GM12878 (cell line): ENCODE results near the gene TDRD10. TPM values are rescaled to one million over a fixed set of nuclear protein-coding genes. Genes with fewer than 3 reads are reported as not detected.
A peak's percentile ranks its signal among the peaks of the same experiment; 100 is the strongest.

Experiments used
- BCL11A ChIP-seq: IDR thresholded peaks from 2 replicates; pipeline ENCODE4 v1.6.1; 2011; ENCODE audit warnings: low read depth, low read length
- CBX5 ChIP-seq: sonication (generic); IDR thresholded peaks from 2 replicates; pipeline ENCODE4 v1.6.1; 2016; ENCODE audit warnings: low read depth, moderate library complexity, mild to moderate bottlenecking, inconsistent platforms
- GATAD2B ChIP-seq: fragments of 450-650 bp; conservative IDR thresholded peaks from 2 replicates; pipeline ENCODE4 v1.6.1; 2017; ENCODE audit warnings: low read depth, mild to moderate bottlenecking, moderate library complexity
- HCFC1 ChIP-seq: fragments of 150-350 bp; IDR thresholded peaks from 2 replicates; pipeline ENCODE4 v1.6.1; 2014; ENCODE audit warnings: low read length
- IKZF1 ChIP-seq: fragments of 450-650 bp; conservative IDR thresholded peaks from 2 replicates; pipeline ENCODE4 v1.6.1; 2017; ENCODE audit warnings: antibody characterized with exemption, mild to moderate bottlenecking
- MYC ChIP-seq: IDR thresholded peaks from 2 replicates; pipeline ENCODE4 v1.6.1; 2011; ENCODE audit warnings: mild to moderate bottlenecking, low read length, moderate library complexity, inconsistent platforms; ENCODE audit not compliant: insufficient read depth, insufficient replicate concordance, insufficient read length, severe bottlenecking
- NKRF ChIP-seq: fragments of 450-650 bp; conservative IDR thresholded peaks from 2 replicates; pipeline ENCODE4 v1.6.1; 2017; ENCODE audit warnings: mild to moderate bottlenecking, moderate library complexity
- NR2F1 ChIP-seq: fragments of 450-650 bp; conservative IDR thresholded peaks from 2 replicates; pipeline ENCODE4 v1.6.1; 2017; ENCODE audit warnings: mild to moderate bottlenecking
- NRF1 ChIP-seq: conservative IDR thresholded peaks from 2 replicates; pipeline ENCODE4 v1.6.1; 2011; ENCODE audit warnings: mild to moderate bottlenecking, low read depth, low read length, improper control_type of control experiment
- POLR2AphosphoS5 ChIP-seq: IDR thresholded peaks from 2 replicates; pipeline ENCODE4 v1.6.1; 2011; ENCODE audit warnings: mild to moderate bottlenecking, low read length, inconsistent platforms
- POU2F2 ChIP-seq: IDR thresholded peaks from 3 replicates; pipeline ENCODE4 v1.6.1; 2011; ENCODE audit warnings: low read depth, mild to moderate bottlenecking, low read length, borderline replicate concordance
- RFX5 ChIP-seq: IDR thresholded peaks from 2 replicates; pipeline ENCODE4 v1.6.1; 2011; ENCODE audit warnings: low read depth, low read length, improper control_type of control experiment
- SIX5 ChIP-seq: IDR thresholded peaks from 2 replicates; pipeline ENCODE4 v1.6.1; 2011; ENCODE audit warnings: mild to moderate bottlenecking, low read depth, low read length, moderate library complexity; ENCODE audit not compliant: severe bottlenecking
- SMARCA5 ChIP-seq: fragments of 450-650 bp; IDR thresholded peaks from 2 replicates; pipeline ENCODE4 v1.6.1; 2017; ENCODE audit warnings: mild to moderate bottlenecking
- SPI1 ChIP-seq: IDR thresholded peaks from 2 replicates; pipeline ENCODE4 v1.6.1; 2011; ENCODE audit warnings: low read depth, mild to moderate bottlenecking, low read length, moderate library complexity, borderline replicate concordance; ENCODE audit not compliant: insufficient read depth
- SREBF1 ChIP-seq: IDR thresholded peaks from 2 replicates; pipeline ENCODE4 v1.6.1; 2012; ENCODE audit warnings: mild to moderate bottlenecking, low read length
- TCF7 ChIP-seq: IDR thresholded peaks from 2 replicates; pipeline ENCODE4 v1.6.1; 2014; ENCODE audit warnings: antibody characterized with exemption, borderline replicate concordance
- WRNIP1 ChIP-seq: IDR thresholded peaks from 2 replicates; pipeline ENCODE4 v1.6.1; 2011; ENCODE audit warnings: low read depth, low read length, improper control_type of control experiment, borderline replicate concordance
- polyA plus RNA-seq, 11 experiments: library from polyadenylated mRNA; depleted of rRNA in 4 of 11; unstranded in 6 of 11; stranded (reverse) in 5 of 11; fragments of >200 nt; fragmentation: Nextera tagmentation in 4 of 11; fragmentation: Illumina TruSeq in 1 of 11; extraction: Ambion mirVana in 4 of 11; extraction: Trizol in 1 of 11; gene quantifications; 1 replicate in 1 of 11; 2 replicates in 10 of 11; pipeline versions ENCODE4 v1.2.1 to v1.2.3, GENCODE V29; 2011 to 2016; ENCODE audit warnings: inconsistent platforms in 2 of 11, missing spikeins in 2 of 11, low read depth in 1 of 11
- total RNA-seq, 4 experiments: library from RNA; depleted of rRNA in 3 of 4; stranded (reverse); fragments of >200 nt in 3 of 4; fragmentation: Illumina TruSeq in 1 of 4; extraction: Trizol in 1 of 4; gene quantifications; 2 replicates each; pipeline versions ENCODE4 v1.2.1 to v1.2.3, GENCODE V29; 2013 to 2021
- TF ChIP-seq, protein P1 (sequence below): fragments of 150-350 bp; IDR thresholded peaks from 2 replicates; pipeline ENCODE4 v1.6.1; 2014; ENCODE audit warnings: mild to moderate bottlenecking, low read depth, low read length
- TF ChIP-seq, protein P2 (sequence below): IDR thresholded peaks from 2 replicates; pipeline ENCODE4 v1.6.1; 2012; ENCODE audit warnings: low read depth, low read length, improper control_type of control experiment
- TF ChIP-seq, protein P3 (sequence below): fragments of 450-650 bp; IDR thresholded peaks from 2 replicates; pipeline ENCODE4 v1.6.1; 2016; ENCODE audit warnings: mild to moderate bottlenecking
- TF ChIP-seq, protein P4 (sequence below): fragments of 450-650 bp; IDR thresholded peaks from 2 replicates; pipeline ENCODE4 v1.6.1; 2014; ENCODE audit warnings: mild to moderate bottlenecking

The TDRD10 gene
- total and polyA plus RNA-seq, 10 of the 15 experiments (the other 5 are each of a cell fraction or from before 2014, with no cell fraction given) = not detected

DNA sequence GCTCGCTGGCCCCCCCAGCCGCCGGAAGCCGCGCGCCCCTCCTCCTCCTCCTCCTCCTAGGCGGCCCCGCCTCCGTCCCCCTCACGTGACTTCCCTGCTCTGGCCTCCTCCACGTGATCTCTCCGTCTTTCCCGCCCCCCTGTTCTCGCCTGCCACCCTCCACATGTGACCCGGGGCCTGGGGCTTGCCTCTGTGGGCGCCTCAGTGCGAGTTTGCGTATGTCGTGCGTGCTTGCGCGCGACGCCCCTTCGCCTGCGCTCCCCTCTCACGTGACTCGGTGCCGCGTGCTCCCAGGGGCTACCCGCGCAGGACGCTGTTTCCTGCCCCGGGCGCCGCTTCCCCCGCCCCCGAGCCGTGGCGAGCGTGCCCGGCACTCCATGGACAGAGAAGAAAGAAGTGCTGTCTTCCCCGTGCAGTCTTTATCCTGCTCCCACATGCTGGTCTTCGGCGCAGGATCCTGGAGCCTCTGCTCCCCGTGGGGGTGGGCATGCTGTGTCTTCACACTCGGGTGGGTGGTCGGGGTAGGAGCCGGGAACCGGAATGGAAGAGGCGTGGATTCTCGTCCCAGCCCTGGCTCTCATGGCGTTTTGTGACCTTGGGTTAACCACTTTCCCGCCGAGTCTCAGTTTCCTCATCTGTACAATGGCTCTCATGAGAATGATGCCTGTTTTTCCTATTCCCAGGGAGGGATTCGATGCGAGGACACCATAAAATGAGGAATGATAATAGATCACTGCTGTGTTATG lies 56.9 kb downstream of the TDRD10 start (continued):
- peak; percentile 66 for TF ChIP-seq NKRF
- TF ChIP-seq MYC = peak; percentile 90
- TF ChIP-seq IKZF1 = peak; percentile 94
- peak; percentile 92 for TF ChIP-seq SREBF1
- TF ChIP-seq, protein P1, sequence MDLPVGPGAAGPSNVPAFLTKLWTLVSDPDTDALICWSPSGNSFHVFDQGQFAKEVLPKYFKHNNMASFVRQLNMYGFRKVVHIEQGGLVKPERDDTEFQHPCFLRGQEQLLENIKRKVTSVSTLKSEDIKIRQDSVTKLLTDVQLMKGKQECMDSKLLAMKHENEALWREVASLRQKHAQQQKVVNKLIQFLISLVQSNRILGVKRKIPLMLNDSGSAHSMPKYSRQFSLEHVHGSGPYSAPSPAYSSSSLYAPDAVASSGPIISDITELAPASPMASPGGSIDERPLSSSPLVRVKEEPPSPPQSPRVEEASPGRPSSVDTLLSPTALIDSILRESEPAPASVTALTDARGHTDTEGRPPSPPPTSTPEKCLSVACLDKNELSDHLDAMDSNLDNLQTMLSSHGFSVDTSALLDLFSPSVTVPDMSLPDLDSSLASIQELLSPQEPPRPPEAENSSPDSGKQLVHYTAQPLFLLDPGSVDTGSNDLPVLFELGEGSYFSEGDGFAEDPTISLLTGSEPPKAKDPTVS = no peak
- TF ChIP-seq, protein P2, sequence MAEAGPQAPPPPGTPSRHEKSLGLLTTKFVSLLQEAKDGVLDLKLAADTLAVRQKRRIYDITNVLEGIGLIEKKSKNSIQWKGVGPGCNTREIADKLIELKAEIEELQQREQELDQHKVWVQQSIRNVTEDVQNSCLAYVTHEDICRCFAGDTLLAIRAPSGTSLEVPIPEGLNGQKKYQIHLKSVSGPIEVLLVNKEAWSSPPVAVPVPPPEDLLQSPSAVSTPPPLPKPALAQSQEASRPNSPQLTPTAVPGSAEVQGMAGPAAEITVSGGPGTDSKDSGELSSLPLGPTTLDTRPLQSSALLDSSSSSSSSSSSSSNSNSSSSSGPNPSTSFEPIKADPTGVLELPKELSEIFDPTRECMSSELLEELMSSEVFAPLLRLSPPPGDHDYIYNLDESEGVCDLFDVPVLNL = peak; percentile 73
- TF ChIP-seq, protein P3, sequence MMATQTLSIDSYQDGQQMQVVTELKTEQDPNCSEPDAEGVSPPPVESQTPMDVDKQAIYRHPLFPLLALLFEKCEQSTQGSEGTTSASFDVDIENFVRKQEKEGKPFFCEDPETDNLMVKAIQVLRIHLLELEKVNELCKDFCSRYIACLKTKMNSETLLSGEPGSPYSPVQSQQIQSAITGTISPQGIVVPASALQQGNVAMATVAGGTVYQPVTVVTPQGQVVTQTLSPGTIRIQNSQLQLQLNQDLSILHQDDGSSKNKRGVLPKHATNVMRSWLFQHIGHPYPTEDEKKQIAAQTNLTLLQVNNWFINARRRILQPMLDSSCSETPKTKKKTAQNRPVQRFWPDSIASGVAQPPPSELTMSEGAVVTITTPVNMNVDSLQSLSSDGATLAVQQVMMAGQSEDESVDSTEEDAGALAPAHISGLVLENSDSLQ = peak; percentile 71
- no peak for TF ChIP-seq TCF7
- peak; percentile 76 for TF ChIP-seq SIX5
- TF ChIP-seq HCFC1 = peak; percentile 86
- no peak for TF ChIP-seq SPI1
- TF ChIP-seq, protein P4, sequence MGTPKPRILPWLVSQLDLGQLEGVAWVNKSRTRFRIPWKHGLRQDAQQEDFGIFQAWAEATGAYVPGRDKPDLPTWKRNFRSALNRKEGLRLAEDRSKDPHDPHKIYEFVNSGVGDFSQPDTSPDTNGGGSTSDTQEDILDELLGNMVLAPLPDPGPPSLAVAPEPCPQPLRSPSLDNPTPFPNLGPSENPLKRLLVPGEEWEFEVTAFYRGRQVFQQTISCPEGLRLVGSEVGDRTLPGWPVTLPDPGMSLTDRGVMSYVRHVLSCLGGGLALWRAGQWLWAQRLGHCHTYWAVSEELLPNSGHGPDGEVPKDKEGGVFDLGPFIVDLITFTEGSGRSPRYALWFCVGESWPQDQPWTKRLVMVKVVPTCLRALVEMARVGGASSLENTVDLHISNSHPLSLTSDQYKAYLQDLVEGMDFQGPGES = peak; percentile 74
- peak; percentile 75; the same call in 1 of the 2 replicates for TF ChIP-seq GATAD2B
- no peak for TF ChIP-seq RFX5
- TF ChIP-seq SMARCA5 = no peak
- TF ChIP-seq POU2F2 = peak; percentile 65; the same call in 1 of the 3 replicates
- TF ChIP-seq CBX5 = no peak
- no peak for TF ChIP-seq POLR2AphosphoS5
- TF ChIP-seq NR2F1 = peak; percentile 54
- peak; percentile 61 for TF ChIP-seq NRF1
- TF ChIP-seq WRNIP1 = no peak
- TF ChIP-seq BCL11A = no peak
